SK-N-SH treated with all-trans-retinoic acid at 6 μM for 48 hours (cell line): ENCODE data around the gene L3MBTL1.

Source experiments
- ATAC-seq: fragments of 200-7000 bp; cut with Tn5 transposase; 3 replicates; pipeline ENCODE4 v1.9.1; 2020; ENCODE audit warnings: mild to moderate bottlenecking, moderate library complexity
- BACH2 ChIP-seq: fragments of 250-450 bp; sonication (Bioruptor Pico); IDR thresholded peaks from 2 replicates; pipeline ENCODE4 v1.9.0; 2021; ENCODE audit warnings: mild to moderate bottlenecking, borderline replicate concordance
- CSDC2 ChIP-seq: fragments of 250-450 bp; sonication (Bioruptor Pico); IDR thresholded peaks from 2 replicates; pipeline ENCODE4 v1.5.0; 2020; ENCODE audit warnings: mild to moderate bottlenecking, moderate library complexity
- GLIS3 ChIP-seq: fragments of 250-450 bp; sonication (Bioruptor Pico); IDR thresholded peaks from 2 replicates; pipeline ENCODE4 v1.5.0; 2020; ENCODE audit warnings: mild to moderate bottlenecking, moderate library complexity
- ISL1 ChIP-seq: fragments of 250-450 bp; sonication (Bioruptor Pico); IDR thresholded peaks from 2 replicates; pipeline ENCODE4 v2.1.2; 2022; ENCODE audit warnings: mild to moderate bottlenecking, moderate library complexity
- PPARA ChIP-seq: fragments of 250-450 bp; sonication (Bioruptor Pico); IDR thresholded peaks from 2 replicates; pipeline ENCODE4 v1.5.0; 2020; ENCODE audit warnings: mild to moderate bottlenecking, borderline replicate concordance
- RARB ChIP-seq: fragments of 250-450 bp; sonication (Bioruptor Pico); IDR thresholded peaks from 2 replicates; pipeline ENCODE4 v1.8.0; 2021; ENCODE audit warnings: mild to moderate bottlenecking, moderate library complexity
- ZNF8 ChIP-seq: fragments of 450-650 bp; formaldehyde crosslinking; IDR thresholded peaks from 2 replicates; pipeline ENCODE4 v1.5.0; 2020; ENCODE audit warnings: mild to moderate bottlenecking, moderate library complexity
- TF ChIP-seq, protein P1 (sequence below): fragments of 250-450 bp; sonication (Bioruptor Pico); IDR thresholded peaks from 2 replicates; pipeline ENCODE4 v1.5.1; 2020; ENCODE audit warnings: low read depth, mild to moderate bottlenecking, moderate library complexity
- TF ChIP-seq, protein P2 (sequence below): fragments of 250-450 bp; sonication (Bioruptor Pico); IDR thresholded peaks from 2 replicates; pipeline ENCODE4 v1.8.0; 2020; ENCODE audit warnings: mild to moderate bottlenecking, moderate library complexity, borderline replicate concordance

The L3MBTL1 gene

DNA sequence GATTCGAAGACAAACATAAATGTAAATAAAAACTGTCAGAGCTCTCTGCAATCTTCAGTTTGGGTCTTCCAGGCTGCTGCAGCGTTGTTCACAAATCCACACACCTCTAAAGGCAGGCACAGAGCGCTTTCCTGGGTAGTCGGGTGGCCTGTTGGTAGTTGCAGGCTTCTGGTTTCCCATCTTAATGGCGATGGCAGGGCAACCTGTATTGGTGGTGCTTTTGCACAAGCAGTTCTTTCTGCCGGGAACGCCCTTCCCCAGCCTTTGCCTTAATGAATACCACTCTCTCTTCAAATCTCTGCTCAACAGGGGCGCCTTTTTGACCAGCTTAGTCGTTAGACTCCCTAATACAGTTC is 82.5 kb downstream of the L3MBTL1 start:
- TF ChIP-seq BACH2 = no peak
- TF ChIP-seq ZNF8 (CRISPR knock-in tag) = no peak
- TF ChIP-seq PPARA (CRISPR knock-in tag) = no peak
- TF ChIP-seq, protein P1, sequence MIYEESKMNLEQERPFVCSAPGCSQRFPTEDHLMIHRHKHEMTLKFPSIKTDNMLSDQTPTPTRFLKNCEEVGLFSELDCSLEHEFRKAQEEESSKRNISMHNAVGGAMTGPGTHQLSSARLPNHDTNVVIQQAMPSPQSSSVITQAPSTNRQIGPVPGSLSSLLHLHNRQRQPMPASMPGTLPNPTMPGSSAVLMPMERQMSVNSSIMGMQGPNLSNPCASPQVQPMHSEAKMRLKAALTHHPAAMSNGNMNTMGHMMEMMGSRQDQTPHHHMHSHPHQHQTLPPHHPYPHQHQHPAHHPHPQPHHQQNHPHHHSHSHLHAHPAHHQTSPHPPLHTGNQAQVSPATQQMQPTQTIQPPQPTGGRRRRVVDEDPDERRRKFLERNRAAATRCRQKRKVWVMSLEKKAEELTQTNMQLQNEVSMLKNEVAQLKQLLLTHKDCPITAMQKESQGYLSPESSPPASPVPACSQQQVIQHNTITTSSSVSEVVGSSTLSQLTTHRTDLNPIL (CRISPR knock-in tag) = no peak
- no peak for TF ChIP-seq ISL1 (CRISPR knock-in tag)
- TF ChIP-seq, protein P2, sequence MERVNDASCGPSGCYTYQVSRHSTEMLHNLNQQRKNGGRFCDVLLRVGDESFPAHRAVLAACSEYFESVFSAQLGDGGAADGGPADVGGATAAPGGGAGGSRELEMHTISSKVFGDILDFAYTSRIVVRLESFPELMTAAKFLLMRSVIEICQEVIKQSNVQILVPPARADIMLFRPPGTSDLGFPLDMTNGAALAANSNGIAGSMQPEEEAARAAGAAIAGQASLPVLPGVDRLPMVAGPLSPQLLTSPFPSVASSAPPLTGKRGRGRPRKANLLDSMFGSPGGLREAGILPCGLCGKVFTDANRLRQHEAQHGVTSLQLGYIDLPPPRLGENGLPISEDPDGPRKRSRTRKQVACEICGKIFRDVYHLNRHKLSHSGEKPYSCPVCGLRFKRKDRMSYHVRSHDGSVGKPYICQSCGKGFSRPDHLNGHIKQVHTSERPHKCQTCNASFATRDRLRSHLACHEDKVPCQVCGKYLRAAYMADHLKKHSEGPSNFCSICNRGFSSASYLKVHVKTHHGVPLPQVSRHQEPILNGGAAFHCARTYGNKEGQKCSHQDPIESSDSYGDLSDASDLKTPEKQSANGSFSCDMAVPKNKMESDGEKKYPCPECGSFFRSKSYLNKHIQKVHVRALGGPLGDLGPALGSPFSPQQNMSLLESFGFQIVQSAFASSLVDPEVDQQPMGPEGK (CRISPR knock-in tag) = no peak
- TF ChIP-seq CSDC2 (CRISPR knock-in tag) = no peak
- TF ChIP-seq RARB (CRISPR knock-in tag) = no peak
- TF ChIP-seq, all 23 proteins: peak for 0

DNA sequence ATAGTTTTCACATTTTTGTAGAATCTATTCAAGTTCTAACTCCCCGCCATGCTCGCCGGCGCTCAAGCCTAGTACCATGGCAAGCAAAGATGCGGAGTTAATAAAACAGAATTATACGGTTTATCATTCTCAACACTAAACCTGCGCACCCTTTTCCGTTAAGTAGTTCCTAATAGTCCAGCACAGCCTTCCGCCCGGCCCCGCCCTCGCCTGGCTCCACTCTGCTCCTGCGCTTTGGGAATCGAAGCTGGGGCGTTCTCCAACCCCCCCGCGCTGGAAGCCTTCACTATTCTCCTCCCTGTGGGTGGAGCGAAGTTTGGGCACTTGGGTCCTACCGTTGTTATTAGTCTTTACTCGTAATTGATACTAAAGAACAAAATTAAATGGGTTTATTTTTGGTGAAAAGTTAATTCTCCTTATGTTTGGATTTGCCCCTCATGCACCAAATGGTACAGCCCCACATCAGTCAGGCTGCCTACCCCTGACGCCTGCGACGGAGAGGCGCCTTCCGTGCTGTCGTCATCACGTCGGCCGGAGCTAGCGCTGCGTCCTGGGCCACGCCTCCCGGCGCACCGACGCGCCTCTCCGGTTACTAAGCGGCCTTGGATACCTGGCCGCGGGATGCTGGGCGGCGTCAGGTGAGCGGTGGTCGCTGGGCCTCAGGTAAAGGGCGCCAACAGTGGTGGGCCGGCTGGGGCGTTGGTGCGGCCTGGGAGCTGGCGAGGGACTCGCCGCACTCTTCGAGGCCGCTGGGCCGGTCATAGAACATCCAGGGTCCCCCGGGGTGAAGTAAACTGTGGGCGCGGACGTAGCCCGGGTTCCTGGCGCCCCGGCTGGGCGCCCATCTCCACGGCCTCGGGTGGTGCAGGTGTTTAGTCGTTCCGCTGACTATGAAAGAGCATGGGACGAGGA is 83.2 kb downstream of the L3MBTL1 start, which contains the start of gene IFT52:
TSS of gene IFT52 (plus strand) at position 546 of the 912 bp plus-strand sequence. CDS start 3,762 bp downstream, outside the sequence.
- TF ChIP-seq, protein P2 (CRISPR knock-in tag) = peak; percentile 99
- no peak for TF ChIP-seq GLIS3
- ATAC-seq = peak; percentile 99

More for the DNA sequence above, 82.5 kb downstream of the L3MBTL1 start:
- ATAC-seq = peak; percentile 31
